Measurements from ENCODE around the gene SMTNL2.
A peak's percentile ranks its signal among the peaks of the same experiment; 100 is the strongest.
"Not testable (repeated sequence)": the region's sequence is repeated elsewhere in the genome, so short reads cannot be mapped to it uniquely, and the experiment has no call there.

SMTNL2 gene

DNA sequence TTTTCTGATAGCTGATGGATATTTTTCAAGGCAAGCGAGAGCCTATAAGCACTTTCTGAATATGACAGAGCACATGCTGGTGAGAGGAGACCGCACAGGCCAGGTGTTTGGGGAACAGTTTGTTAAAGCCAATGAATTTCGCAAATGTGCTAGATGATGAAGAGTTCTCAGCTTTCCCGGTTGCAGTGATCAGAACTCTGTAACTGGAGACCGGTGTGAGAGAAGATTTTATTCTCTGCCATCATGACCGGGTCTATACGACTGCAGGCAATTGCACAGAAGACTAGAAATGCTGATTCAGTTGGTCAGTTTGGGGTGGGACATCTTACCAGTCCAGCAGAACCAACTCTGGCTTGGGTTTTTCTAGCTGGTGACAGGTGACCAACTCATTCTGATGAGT, 25.4 kb downstream of the SMTNL2 start:
- H4K20me1 ChIP-seq: no peaks in the 10 kb centered on the region
- no peak overlapping the region for H3K4me3 ChIP-seq
- no peak overlapping the region for H3K4me2 ChIP-seq
- no peak overlapping the region for H3K27ac ChIP-seq
- TF ChIP-seq Cebpa-rat (IDR thresholded peaks at IDR 0.05): no peak
- H3K36me3 ChIP-seq: no peaks in the 10 kb centered on the region
- no peaks in the 10 kb centered on the region for H3K9me3 ChIP-seq
- peaks cover 42% of the 10 kb centered on the region for H3K4me1 ChIP-seq
- H3K27me3 ChIP-seq: no peaks in the 10 kb centered on the region
- no peak overlapping the region for H3K9ac ChIP-seq

DNA sequence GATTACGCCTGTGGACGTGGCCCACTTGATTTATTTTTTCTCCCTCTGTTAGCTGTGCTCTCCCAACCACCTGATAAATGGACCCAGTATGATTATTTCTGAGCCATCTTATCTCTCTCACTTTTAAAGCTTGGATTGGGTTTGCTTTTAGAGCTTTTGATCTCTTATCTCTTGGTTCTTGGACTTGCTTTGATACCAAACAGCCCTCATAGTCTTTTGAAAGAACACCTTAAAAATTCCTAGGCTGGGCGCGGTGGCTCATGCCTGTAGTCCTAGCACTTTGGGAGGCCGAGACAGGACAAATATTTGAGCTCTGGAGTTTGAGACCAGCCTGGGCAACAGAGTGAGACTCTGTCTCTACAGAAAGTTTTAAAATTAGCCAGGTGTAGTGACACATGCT, 25.8 kb downstream of the SMTNL2 start:
- no peak for TF ChIP-seq Cebpa-rat (IDR thresholded peaks at IDR 0.05)
- Histone ChIP-seq H3K27me3 (no peaks in the 10 kb centered on the region), H3K4me3 (no peak overlapping the region), H3K27ac (no peak overlapping the region), H3K9me3 (no peaks in the 10 kb centered on the region), H3K4me2 (no peak overlapping the region), H4K20me1 (no peaks in the 10 kb centered on the region), H3K36me3 (no peaks in the 10 kb centered on the region), H3K4me1 (peaks cover 38% of the 10 kb centered on the region), H3K9ac (no peak overlapping the region)

DNA sequence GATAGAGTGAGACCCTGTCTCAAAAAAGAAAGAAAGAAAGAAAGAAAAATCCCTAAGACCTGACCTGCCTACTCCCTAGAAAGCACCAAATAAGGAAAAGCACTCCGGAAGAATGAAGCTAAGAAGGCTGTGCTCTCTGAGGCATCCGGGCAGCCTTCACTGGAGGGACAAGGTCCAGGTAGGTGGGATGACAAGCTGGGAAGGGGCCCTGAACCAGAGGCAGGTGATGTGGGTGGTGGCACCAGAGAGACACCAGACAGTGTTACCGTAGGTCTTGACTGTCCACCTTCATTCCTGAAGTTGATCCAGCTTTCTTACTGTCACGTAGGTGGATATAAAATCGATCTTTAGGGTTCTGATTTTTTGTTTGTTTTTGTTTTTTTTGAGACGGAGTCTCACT, 26.3 kb downstream of the SMTNL2 start:
- Histone ChIP-seq H3K27ac (no peak overlapping the region), H3K4me1 (peaks cover 33% of the 10 kb centered on the region), H3K4me3 (no peak overlapping the region), H4K20me1 (no peaks in the 10 kb centered on the region), H3K27me3 (no peaks in the 10 kb centered on the region), H3K9ac (no peak overlapping the region), H3K36me3 (no peaks in the 10 kb centered on the region), H3K9me3 (no peaks in the 10 kb centered on the region), H3K4me2 (no peak overlapping the region)
- TF ChIP-seq Cebpa-rat (IDR thresholded peaks at IDR 0.05): no peak

DNA sequence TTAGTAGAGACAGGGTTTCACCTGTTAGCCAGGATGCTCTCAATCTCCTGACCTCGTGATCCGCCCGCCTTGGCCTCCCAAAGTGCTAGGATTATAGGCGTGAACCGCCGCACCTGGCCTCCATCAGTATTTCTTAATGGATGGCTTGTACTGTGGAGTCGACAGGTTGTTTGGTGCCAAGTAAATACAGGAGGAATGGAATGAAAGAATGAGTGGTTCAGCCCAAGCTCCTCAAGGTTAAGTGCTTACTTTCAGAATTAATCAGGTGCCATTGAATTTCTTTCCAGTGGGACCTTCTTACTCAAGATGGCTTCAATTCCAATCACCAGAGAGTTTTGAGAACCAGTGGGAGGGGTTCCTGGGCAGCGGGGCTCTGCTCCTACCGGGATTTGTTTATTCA, 32.1 kb downstream of the SMTNL2 start:
- Histone ChIP-seq H4K20me1 (no peaks in the 10 kb centered on the region), H3K9me3 (0 out of 2 replicates have a peak, but pooled peaks cover 5% of the 10 kb centered on the region), H3K4me2 (peak overlapping the region; percentile 36; the same call in 1 of the 2 replicates), H3K36me3 (no peaks in the 10 kb centered on the region), H3K4me3 (no peak overlapping the region), H3K4me1 (peaks cover 10% of the 10 kb centered on the region), H3K27ac (no peak overlapping the region), H3K9ac (no peak overlapping the region), H3K27me3 (no peaks in the 10 kb centered on the region)
- no peak for TF ChIP-seq Cebpa-rat (IDR thresholded peaks at IDR 0.05)

DNA sequence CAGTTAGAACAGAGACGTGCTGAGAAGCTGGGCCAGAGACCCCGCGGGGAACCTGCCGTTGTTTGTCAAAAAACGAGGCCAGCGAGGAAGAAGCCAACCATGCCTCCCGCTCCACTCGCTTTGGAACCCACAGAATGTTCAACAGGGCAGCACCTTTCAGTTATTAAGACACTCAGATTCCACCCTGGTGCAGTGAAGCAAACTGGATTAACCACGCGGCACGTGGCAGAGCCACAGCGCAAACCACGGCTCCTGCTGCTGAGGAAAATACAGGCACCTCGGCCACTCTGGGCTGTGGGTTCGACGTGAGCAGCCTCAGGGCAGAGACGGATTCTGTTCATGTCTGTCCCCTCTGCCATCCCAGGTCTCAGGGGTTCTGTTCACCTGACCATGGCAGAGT, 32.8 kb downstream of the SMTNL2 start:
- Histone ChIP-seq H3K36me3 (no peaks in the 10 kb centered on the region), H3K4me2 (peak overlapping the region; percentile 36), H4K20me1 (no peaks in the 10 kb centered on the region), H3K27me3 (no peaks in the 10 kb centered on the region), H3K27ac (no peak overlapping the region), H3K4me1 (peaks cover 10% of the 10 kb centered on the region), H3K9ac (no peak overlapping the region), H3K9me3 (peaks cover 10% of the 10 kb centered on the region; the same call in 1 of the 2 replicates), H3K4me3 (no peak overlapping the region)
- TF ChIP-seq Cebpa-rat (IDR thresholded peaks at IDR 0.05): no peak

DNA sequence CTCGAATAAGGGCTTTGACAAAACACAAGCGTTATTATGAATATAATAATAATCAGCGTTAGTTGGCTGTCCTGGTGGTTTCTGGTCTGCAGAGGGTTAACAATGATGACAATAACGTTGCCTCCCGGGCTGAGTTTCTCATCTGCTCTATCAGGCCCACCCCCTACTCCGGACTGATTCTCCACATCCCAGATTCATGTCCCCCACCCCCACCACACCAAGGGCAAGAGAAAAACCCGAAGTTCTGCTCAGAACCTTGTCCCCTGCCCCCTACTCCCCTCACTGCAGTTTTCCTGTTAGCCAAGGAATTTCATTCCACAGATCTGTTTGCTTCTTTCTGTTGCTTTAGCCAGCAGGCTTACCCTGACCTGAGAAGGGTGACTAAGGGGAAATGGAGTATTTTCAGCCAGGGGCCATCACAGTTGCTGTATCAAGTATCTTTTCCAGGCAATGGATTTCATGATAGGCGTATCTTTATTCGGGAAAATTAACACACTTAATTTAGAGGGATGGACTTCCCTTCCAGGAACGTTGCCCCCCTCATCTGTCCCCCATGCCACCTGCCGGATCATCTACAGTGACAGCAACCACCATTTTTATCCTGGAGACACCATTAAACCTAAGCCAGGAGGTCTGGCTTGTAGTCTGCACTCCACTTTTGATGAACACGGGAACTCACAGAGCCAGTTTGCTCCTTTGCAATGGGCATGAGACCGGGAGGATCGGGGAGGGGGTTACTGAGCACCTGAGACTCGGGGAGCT, 33.4 kb downstream of the SMTNL2 start:
- no peaks in the 10 kb centered on the region for H4K20me1 ChIP-seq

DNA sequence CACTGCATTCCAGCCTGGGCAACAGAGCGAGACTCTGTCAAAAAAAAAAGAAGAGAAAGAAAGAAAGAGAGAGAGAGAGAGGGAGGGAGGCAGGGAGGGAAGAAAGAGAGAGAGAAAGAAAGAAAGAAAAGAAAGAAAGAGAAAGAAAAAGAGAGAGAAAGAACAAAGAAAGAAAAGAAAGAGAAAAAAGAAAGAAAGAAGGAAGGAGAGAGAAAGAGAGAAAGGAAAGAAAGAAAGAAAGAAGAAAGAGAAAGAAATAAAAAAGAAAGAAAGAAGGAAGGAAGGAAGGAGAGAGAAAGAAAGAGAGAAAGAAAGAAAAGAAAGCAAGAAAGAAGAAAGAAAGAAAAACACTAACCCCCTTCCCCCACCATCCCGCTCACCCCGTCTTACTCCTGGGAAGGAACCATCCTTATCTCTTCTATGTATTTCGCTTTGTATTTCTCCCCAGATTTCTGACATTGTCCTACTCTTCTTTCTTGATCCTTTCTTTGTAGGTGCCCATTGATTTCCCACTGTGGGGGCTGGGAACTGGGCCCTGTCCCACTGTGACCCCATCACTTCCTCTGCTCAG, 36.3 kb downstream of the SMTNL2 start:
- Histone ChIP-seq H3K36me3 (no peaks in the 10 kb centered on the region), H3K4me3 (no peak overlapping the region), H4K20me1 (no peaks in the 10 kb centered on the region), H3K9ac (no peak overlapping the region), H3K9me3 (peaks cover 17% of the 10 kb centered on the region; the same call in 1 of the 2 replicates), H3K4me1 (peaks cover 22% of the 10 kb centered on the region), H3K4me2 (no peak overlapping the region), H3K27me3 (no peaks in the 10 kb centered on the region), H3K27ac (no peak overlapping the region)
- TF ChIP-seq Cebpa-rat (IDR thresholded peaks at IDR 0.05): no peak

More for the DNA sequence above, 33.4 kb downstream of the SMTNL2 start:
- no peak overlapping the region for H3K27ac ChIP-seq
- H3K4me1 ChIP-seq: peaks cover 10% of the 10 kb centered on the region
- H3K36me3 ChIP-seq: no peaks in the 10 kb centered on the region
- peak overlapping the region; percentile 36; the same call in 1 of the 2 replicates for H3K4me2 ChIP-seq
- no peak overlapping the region for H3K4me3 ChIP-seq
- H3K9ac ChIP-seq: no peak overlapping the region
- no peak for TF ChIP-seq Cebpa-rat (IDR thresholded peaks at IDR 0.05)
- H3K9me3 ChIP-seq: peaks cover 17% of the 10 kb centered on the region; the same call in 1 of the 2 replicates
- no peaks in the 10 kb centered on the region for H3K27me3 ChIP-seq

DNA sequence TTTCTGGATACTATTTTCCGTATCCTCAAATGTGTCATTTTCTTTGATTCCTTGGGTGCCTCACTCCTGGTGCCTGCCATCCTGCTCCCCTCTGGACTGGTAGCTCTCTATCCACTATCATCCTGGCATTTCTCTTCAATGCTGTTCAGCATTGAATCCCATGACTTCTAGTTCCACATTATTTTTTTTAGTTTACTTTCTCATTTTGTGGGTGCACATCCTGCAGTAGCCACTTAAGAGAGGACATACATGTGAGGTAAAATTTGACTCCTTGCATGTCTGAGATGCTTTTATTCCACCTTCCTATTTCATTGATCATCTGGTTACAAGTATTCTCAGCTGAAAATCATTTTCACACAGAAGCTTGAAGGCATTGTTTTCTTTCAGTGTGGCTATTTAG, 38.0 kb downstream of the SMTNL2 start:
- Histone ChIP-seq H3K4me3 (no peak overlapping the region), H3K4me2 (no peak overlapping the region)
- no peak for TF ChIP-seq Cebpa-rat (IDR thresholded peaks at IDR 0.05)

DNA sequence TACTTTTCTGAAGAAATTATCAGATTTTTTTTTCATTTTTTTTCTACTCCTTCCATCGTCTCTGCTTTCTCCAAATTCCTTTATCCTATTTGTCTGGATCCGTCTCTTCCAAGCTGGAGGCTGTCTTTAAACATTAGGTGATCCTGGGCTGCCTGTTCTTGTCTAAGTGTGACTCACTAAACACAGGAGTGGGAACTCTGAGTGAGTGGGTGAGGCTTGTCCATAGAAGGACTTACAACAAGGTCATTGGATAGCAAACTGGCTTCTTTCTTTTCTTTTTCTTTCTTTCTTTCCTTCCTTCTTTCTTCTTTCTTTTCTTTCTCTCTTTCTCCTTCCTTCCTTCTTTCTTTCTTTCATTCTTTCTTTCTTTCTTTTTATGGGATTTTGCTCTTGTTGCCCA, 38.9 kb downstream of the SMTNL2 start:
- H4K20me1 ChIP-seq: no peaks in the 10 kb centered on the region
- no peak overlapping the region for H3K4me2 ChIP-seq
- no peak overlapping the region for H3K4me3 ChIP-seq
- no peak overlapping the region for H3K9ac ChIP-seq
- H3K36me3 ChIP-seq: no peaks in the 10 kb centered on the region
- H3K4me1 ChIP-seq: peaks cover 12% of the 10 kb centered on the region; the same call in 1 of the 2 replicates
- TF ChIP-seq Cebpa-rat (IDR thresholded peaks at IDR 0.05): no peak
- H3K27me3 ChIP-seq: no peaks in the 10 kb centered on the region
- H3K27ac ChIP-seq: no peak overlapping the region
- H3K9me3 ChIP-seq: peaks cover 12% of the 10 kb centered on the region; the same call in 1 of the 2 replicates

More for the DNA sequence above, 38.0 kb downstream of the SMTNL2 start:
- Histone ChIP-seq H3K27me3 (no peaks in the 10 kb centered on the region), H4K20me1 (no peaks in the 10 kb centered on the region), H3K9ac (no peak overlapping the region), H3K27ac (no peak overlapping the region), H3K9me3 (peaks cover 12% of the 10 kb centered on the region; the same call in 1 of the 2 replicates), H3K4me1 (peaks cover 14% of the 10 kb centered on the region; the same call in 1 of the 2 replicates), H3K36me3 (no peaks in the 10 kb centered on the region)

DNA sequence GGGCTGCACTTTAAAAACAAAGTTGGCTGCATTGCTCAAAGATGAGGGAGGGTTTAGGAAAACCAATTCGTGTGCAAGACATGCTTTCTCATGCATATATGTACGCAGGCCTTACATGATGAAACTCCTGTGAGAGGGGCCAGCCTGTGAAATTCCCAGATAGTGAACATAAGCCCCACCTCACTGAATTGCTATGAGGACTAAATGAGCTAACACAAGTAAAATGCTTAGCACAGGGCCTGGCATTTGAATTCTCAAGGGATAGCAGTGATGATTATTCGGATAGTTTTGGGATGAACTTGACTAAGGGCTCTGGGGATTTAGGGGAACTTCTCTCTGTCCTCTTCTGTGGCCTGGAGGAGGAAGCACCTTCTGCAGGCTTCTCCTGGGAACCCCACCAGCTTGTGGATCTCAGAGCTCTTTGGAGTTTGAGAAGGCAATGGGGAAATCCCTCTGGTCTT, 40.2 kb downstream of the SMTNL2 start:
- H3K4me2 ChIP-seq: peak overlapping the region; percentile 19; the same call in 1 of the 2 replicates
- H3K36me3 ChIP-seq: not testable (repeated sequence)

More for the DNA sequence above, 40.2 kb downstream of the SMTNL2 start:
- H3K4me1 ChIP-seq: peaks cover 12% of the 10 kb centered on the region; the same call in 1 of the 2 replicates
- H3K27ac ChIP-seq, H3K9ac ChIP-seq, H3K4me3 ChIP-seq, H3K27me3 ChIP-seq, H4K20me1 ChIP-seq: not testable (repeated sequence)
- peaks cover 12% of the 10 kb centered on the region; the same call in 1 of the 2 replicates for H3K9me3 ChIP-seq

All from BLaER1 (cell line).